GM04504 (cell line): ENCODE data around the gene ZC3H12D.

Experiments used
- DNase-seq: peaks from one replicate; pipeline ENCODE4 v3.0.0-alpha.2; 2012; ENCODE audit warnings: low read depth

ZC3H12D gene

DNA sequence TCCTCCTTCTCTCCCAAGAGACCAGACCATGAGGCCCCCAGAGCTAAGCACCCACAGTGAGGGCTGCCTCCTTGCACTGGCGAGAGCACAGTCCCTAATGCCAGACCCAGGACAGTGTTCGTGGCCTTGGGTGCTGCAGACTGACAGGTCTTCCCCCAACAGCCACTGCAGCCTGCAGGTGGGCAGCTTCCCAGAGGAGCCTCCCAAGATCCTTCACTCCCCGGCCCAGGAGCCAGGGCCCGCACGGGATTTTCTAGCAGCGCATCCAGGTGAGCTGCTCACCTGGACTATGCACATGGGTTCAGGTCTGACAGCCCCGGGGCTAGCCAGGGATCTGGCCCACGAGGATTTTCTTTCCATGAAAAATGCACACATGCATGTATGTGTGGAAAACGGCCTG, 43.1 kb downstream of the ZC3H12D start:
- DNase-seq, result no peak

DNA sequence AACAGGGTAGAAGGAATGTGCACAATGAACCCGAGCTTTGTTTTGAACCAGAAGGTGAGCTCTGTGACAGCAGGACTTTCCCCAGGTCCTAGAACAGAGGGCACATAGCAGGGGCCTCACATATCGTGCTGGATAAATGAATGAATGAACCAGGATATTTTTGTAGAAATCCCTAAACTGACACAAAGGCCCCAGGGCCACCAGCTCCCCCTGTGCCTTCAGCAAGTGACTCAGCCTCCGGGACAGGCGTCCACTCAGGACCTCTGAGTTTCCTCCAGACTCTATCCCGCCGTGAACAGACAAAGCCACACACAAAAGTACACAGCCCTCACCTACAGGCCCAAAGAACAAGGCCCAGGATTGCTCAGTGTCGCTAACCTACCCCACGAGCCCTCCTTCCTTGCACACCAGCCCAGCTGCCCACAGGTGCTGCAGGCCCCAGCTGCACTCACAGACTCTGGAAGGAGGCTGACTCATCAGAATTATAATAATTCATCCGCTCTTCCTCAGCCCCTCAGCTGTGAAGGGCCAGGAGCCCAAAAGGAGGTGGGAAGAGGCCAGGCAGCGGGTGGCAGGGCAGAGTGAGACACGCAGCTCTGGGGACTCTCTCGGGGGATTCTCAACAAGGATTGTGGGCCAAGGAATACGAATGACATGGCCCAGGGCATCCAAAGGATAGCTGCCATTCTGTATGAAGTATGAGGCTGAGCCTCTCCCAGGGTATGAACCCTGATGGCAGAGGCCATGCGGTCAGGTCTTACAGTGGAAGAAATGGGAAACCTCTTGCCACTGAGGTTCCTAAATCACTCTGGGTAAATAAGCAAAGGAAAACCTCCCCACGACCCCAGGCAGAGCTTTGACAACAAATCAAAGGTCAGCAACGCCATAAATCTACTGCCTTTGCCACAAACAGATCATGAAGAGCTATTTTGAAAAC, 43.8 kb downstream of the ZC3H12D start:
- DNase-seq, result no peak

- DNase-seq, result no peak
Observed at GRCh38 chr6:149439626-149440025, 45.2 kb downstream of the ZC3H12D start.

- DNase-seq, result no peak
Observed at GRCh38 chr6:149438855-149439254, 46.0 kb downstream of the ZC3H12D start.

DNA sequence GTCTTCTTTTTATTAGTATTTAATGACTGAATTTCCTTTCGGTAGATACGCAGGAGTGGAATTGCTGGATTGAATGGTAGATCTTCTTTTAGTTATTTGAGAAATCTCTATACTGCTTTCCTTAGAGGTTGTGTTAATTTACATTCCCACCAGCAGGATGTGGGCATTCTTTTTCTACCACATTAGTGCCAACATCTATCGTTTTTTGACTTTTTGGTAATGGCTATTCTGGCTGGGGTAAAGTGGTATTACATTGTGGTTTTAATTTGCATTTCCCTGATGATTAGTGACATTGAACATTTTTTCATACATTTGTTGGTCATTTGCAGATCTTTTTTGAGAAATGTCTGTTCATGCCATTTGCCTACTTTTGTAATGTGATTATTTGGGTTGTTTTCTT, 47.6 kb downstream of the ZC3H12D start:
- no peak for DNase-seq

- DNase-seq, result no peak
Observed at GRCh38 chr6:149436647-149437046, 48.2 kb downstream of the ZC3H12D start.

- no peak for DNase-seq
Observed at GRCh38 chr6:149435919-149436586, 48.8 kb downstream of the ZC3H12D start.

GRCh38 chr6:149433881-149434280, 50.9 kb downstream of the ZC3H12D start:
- DNase-seq, result peak; percentile 32

DNA sequence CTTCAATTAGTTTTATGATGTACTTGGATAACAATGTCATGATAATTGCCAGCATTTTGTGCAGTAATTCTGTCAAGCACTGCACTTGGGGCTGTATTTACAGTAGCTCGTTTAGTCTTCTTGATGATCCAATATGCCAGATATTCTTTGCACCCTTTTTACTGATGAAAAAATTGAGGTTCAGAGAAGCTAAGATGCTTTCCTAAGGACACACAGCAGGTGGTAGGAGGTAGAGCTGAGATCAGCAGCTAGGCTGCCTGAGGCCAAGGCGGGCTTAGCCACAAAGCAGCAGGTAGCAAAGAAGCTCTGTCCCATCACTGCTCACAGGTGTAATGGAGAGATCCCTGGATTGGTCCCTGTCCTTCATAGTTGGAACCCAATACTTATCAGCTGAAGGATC, 51.4 kb downstream of the ZC3H12D start:
- DNase-seq, result no peak

- peak; percentile 61 for DNase-seq
Observed at GRCh38 chr6:149431905-149432775, 52.7 kb downstream of the ZC3H12D start.

DNA sequence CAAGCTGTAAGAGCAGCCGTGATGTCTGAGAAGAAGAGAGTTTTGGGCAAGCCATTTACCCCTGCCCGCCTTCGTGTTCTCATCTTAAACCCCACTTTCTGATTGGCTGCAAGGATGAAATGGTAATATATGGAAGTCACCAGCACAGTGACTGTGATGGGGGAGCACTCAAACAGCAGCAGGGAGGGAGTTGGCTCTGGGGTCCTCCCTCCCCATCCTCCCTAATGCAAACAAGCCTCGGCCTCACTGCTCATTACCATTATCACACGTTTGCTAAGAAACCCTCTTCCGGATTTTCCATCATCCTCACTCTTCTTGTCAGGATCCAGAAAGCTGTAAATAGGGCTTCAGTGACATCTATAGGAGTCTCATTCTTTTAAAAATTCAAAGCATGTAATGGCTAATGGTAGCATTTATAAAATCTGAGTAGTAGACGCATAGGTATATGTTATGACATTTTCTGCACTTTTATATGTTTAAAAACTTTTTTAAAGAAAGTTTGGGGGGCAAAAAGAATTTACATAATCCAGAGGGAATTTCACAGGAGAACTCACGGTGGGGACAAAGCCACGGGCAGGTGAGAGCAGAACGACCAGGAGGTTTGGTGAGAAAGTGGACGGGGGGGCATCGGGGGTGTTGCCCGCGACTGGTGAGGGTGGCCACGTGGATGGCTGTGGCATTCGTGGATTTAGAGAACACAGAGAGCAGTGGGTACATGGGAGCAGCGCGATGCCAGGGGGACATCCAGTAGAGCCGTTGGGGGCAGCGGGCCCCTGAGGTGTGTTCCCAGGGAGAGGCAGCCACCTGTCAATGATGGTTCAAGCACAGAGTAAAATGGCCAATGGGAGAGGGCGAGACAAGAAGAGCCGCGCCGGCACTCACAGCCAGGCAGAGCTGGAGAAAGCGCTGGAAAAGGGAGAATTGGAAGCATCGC, 55.1 kb downstream of the ZC3H12D start:
- DNase-seq, result no peak

DNA sequence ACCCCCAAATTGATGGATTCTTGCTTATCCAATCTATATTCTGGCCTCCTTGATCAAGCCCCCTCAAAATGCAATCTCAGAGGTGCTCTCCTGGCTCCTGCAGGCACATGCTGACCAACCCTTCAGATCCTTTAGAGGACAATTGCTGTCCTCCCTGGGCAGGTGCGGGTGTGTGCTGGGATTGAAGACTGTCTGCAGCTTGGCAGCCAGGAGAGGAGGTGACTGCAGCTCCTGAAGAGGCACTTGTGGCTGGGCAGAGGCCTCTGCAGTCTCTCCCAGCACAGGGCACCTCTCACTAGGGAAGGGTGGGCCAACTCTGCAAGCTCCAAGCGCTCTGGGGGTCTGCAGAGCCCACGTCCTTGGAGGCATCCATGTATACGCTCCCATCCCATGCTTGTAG, 56.2 kb downstream of the ZC3H12D start:
- DNase-seq, result no peak

DNA sequence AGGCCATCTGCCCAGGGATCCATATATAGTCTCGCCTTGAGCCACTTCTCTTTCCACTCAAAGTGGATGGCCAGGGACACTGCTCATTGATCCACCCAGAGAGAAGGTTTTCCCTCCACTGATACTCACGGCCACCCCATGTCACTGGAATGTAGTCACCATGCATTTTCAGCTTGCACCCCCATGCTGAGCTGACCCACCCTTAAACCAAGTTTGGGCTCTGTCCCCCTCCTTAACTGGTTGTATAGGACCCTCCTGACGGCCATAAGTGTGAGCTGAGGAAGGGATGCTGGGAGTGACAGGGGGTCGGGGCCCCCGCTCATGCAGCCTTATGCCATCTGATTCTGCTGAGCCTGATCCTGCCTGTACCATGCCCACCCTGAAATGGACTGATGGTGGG, 59.1 kb downstream of the ZC3H12D start:
- DNase-seq, result no peak

- DNase-seq, result no peak
Observed at GRCh38 chr6:149425224-149425623, 59.6 kb downstream of the ZC3H12D start.

DNA sequence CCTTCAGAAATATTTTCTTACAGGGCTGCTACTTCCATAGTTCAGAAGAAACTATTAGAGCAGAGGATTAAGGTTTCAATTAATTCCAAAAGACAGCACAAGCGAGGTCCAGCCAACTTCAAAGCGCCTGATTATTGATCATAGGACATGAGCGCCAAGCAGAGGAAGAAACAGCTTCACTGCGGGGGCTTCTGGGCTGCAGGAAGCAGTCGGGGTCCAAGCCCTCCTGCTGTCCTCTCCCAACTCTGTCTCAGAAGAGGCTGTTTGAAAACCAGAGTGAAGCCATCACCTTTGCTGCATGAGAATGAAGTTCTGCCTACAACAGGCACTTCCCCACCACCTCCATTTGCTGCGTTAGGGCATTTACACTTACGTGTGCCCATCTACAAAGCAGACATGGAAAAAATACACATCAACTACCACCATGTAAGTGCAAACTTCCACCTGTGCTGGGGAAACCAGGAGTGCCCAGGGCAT, 60.8 kb downstream of the ZC3H12D start:
- no peak for DNase-seq

DNA sequence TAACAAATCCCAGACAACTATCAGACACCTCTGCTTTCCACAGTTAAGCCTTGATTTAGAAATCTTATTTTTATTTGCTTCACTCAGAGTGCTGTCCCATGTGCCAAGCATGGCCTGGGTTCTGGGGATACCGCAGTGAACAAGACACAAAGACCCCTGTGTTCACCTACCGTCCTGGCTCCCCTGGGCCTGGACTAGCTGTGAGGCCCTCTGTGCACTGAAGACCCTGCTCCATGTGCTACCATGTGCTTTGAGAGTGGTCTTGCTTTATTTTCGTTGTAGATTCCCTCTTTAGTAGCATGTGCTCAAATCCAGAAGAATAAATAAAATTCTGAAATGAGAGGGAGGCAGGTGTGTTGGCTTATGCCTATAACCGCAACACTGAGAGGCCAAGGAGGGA, 62.2 kb downstream of the ZC3H12D start:
- no peak for DNase-seq

DNA sequence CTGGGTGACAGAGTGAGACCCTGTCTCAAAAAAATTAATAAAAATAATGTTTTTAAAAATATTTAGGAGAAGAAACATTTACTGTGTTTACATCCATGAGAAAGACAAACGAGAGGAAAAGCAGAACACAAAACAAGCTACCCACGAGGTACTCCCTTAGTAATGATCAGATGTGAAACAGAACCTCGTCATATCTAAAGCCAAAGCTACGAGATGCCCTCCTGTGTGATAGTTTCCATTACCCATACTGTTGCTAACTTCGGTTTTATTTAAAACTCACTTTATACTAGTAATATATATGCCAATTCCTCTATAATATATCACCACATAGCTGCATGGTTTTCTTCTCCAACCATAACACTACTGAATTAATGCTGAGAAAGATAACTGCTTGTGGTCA, 63.7 kb downstream of the ZC3H12D start:
- no peak for DNase-seq

GRCh38 chr6:149419696-149420404, 65.0 kb downstream of the ZC3H12D start:
- no peak for DNase-seq

- no peak for DNase-seq
Observed at GRCh38 chr6:149414821-149415220, 70.0 kb downstream of the ZC3H12D start.

GRCh38 chr6:149414009-149414408, 70.8 kb downstream of the ZC3H12D start:
- no peak for DNase-seq

- DNase-seq, result no peak
Observed at GRCh38 chr6:149410557-149410956, 74.3 kb downstream of the ZC3H12D start.
